SK-N-MC (cell line): Measurements from ENCODE around the gene ASPRV1.

ENCODE experiments used
- DNase-seq: peaks from one replicate; pipeline ENCODE4 v3.0.0-alpha.2; 2011; ENCODE audit warnings: low read depth, low spot score
- H3K27ac ChIP-seq: fragments of 200-600 bp; sonication (generic); 2 replicates; pipeline ENCODE4 v1.5.1; 2016; ENCODE audit warnings: mixed run types
- H3K36me3 ChIP-seq: fragments of 200-600 bp; sonication (generic); 2 replicates; pipeline ENCODE4 v1.6.1; 2017; ENCODE audit warnings: antibody characterized with exemption, low read length, mixed read lengths; ENCODE audit not compliant: insufficient read depth
- H3K4me3 ChIP-seq: fragments of 200-600 bp; sonication (generic); 2 replicates; pipeline ENCODE4 v1.5.1; 2016
- H3K9ac ChIP-seq: fragments of 200-600 bp; sonication (generic); 2 replicates; pipeline ENCODE4 v1.8.0; 2017; ENCODE audit warnings: mixed run types, mixed read lengths; ENCODE audit not compliant: insufficient read length
- H3K9me3 ChIP-seq: fragments of 200-600 bp; sonication (generic); 2 replicates; pipeline ENCODE4 v1.6.1; 2017; ENCODE audit warnings: low read depth, mild to moderate bottlenecking, antibody characterized with exemption, low read length, moderate library complexity, mixed read lengths
- EZH2 ChIP-seq: fragments of 200-600 bp; sonication (generic); IDR thresholded peaks from one replicate; pipeline ENCODE4 v1.6.1; 2017; ENCODE audit warnings: antibody characterized with exemption
- FOXP2 ChIP-seq: optimal IDR thresholded peaks from 2 replicates; pipeline ENCODE3; 2011; ENCODE audit warnings: mild to moderate bottlenecking, moderate library complexity; ENCODE audit not compliant: insufficient read depth; ENCODE audit errors: extremely low read length, control extremely low read depth
- POLR2AphosphoS5 ChIP-seq: IDR thresholded peaks from 2 replicates; pipeline ENCODE4 v1.6.1; 2012; ENCODE audit warnings: mild to moderate bottlenecking, low read depth, low read length, borderline replicate concordance

Gene ASPRV1

DNA sequence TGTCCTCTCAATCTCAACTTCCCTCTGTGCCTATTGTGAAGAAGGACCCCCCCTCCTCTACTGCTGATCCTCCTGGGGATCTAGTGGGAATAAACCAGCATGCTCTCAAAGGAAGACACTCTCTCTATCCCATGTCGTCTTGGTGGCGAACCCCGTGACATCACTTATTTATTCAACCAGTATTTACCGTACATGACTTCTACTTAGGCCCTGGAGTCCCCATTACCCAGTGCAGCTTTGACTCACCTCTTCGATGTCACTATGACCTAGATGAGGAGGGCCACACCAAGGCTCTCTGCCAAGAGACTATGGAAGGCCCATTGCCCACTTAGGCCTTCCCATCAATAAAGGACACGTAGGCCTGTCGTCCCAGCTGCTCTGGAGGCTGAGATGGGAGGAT lies 16.7 kb downstream of the ASPRV1 start:
- Histone ChIP-seq H3K4me3 (no peak overlapping the region), H3K36me3 (no peaks in the 10 kb centered on the region), H3K27ac (no peak overlapping the region), H3K9ac (no peak overlapping the region), H3K9me3 (no peaks in the 10 kb centered on the region)
- DNase-seq, result no peak
- TF ChIP-seq EZH2 (no peak), POLR2AphosphoS5 (no peak), FOXP2 (no peak)

DNA sequence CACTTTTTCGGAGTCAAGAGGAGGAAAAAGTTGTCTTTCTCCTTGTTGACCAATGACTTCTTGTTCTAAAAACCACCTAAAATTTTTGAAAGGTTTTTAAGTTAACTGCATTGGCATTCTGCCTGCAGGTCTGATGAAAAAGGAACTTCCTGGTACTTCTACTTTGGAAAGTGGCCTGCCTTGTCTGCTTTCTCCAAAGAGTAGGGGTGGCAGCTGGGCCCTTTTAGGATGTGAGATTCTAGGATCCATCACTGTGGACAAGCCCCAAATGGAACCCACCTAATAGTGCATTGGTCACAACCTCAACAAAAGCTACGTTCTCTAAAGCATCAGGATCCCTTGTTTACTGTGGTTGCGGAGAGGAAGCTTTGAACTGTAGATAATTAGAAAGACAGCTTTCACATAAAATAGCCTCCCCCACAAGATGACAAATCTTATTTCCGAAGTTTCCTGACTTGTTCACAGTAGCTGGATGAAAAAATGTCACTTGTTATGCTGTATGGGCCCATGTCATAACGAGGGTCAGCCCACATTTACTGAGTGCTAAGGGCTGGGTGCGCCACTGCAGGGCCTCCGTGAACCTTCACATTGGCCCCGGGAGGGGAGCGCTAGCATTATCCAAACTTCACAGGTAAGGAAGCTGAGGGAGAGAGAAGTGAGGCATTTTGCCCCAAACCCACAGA lies 17.4 kb downstream of the ASPRV1 start:
- Histone ChIP-seq H3K36me3 (no peaks in the 10 kb centered on the region), H3K4me3 (no peak overlapping the region), H3K27ac (no peak overlapping the region), H3K9me3 (no peaks in the 10 kb centered on the region), H3K9ac (no peak overlapping the region)
- no peak for DNase-seq
- TF ChIP-seq POLR2AphosphoS5 (no peak), EZH2 (no peak), FOXP2 (no peak)

DNA sequence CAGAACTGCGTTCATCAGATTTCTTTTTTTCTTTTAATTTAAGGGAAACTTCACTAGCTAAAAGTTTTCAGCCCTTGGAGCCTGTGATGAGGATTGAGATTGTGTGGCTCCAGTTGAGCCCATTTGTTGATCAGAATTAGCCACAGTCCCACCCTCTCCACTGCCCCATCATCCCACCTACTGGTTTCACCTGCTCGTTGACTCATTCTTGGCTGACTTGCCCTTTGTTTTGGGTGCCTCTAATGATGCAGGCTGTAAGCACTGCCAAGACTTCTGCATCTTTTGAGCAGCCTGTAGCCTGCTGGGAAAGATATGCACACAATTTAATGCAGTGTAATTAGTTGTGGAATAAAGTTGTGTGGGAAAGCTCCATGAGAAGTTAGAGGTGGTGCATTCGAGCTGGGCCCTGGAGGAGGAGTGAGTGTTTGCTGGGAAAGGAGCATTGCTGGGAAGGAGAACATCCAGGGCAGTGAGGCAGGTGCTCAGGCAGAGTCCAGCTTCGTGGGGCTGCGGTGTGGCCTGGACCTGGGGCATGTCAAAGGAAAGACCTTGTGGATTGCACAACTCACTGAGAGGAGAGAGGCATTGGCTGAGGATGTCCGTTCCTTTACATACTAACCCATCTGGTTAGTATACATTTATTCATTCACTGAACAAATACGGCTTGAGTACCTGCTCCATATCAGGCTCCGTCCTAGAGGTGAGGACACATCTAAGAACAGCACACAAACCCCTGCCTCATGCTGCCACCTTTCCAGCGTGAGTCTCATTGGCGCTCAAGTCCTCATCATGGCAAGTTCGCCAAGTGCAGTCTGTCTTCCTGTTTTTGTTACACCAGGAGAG lies 18.2 kb downstream of the ASPRV1 start:
- Histone ChIP-seq H3K9ac (no peak overlapping the region), H3K4me3 (no peak overlapping the region), H3K27ac (no peak overlapping the region), H3K9me3 (no peaks in the 10 kb centered on the region), H3K36me3 (no peaks in the 10 kb centered on the region)
- TF ChIP-seq FOXP2, result no peak
- no peak for TF ChIP-seq EZH2
- TF ChIP-seq POLR2AphosphoS5, result no peak
- DNase-seq, result no peak

DNA sequence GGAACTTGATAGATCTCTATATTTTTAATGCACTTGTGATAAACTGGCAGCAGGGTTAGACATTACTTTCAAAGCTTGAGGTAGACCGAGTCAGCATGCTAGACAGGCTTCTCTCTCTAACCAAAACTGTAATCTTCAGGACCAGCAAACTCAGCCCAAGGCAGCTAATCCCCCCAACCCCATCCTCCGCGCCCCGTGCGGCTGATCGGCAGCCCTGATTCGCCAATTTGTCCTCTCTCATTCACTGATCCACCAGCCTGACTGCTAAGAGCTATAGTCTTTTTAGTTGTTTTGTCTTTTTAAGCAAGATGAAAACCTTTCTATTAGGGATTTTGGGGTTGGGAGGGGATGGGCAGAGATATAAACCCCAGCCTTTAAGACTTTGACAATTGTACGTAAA lies 20.7 kb downstream of the ASPRV1 start:
- H3K9ac ChIP-seq, result no peak overlapping the region
- H3K9me3 ChIP-seq, result no peaks in the 10 kb centered on the region
- H3K4me3 ChIP-seq, result no peak overlapping the region
- TF ChIP-seq FOXP2 (no peak), POLR2AphosphoS5 (no peak), EZH2 (no peak)
- H3K27ac ChIP-seq, result no peak overlapping the region
- no peaks in the 10 kb centered on the region for H3K36me3 ChIP-seq
- no peak for DNase-seq

DNA sequence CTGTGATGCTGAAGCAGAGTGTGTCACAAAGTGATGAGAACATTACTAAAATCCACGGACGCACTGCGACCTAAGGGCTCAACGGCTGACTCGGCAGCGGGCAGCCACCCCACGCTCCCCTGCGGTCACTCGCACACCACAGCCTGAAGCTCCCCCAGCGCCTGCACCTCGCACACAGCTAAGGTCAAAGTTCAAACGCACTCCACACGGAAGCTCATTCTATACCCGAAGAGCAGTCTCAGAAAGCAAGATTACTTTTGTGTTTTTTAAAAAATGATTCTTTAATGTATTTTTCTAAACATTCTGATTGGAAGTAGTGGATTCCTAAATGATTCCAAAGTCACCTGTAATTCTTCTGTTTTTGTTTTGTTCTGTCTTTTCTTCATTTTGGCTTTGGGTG lies 21.7 kb downstream of the ASPRV1 start:
- Histone ChIP-seq H3K9me3 (no peaks in the 10 kb centered on the region), H3K9ac (no peak overlapping the region), H3K4me3 (no peak overlapping the region), H3K27ac (no peak overlapping the region), H3K36me3 (no peaks in the 10 kb centered on the region)
- TF ChIP-seq EZH2 (no peak), FOXP2 (no peak), POLR2AphosphoS5 (no peak)
- DNase-seq, result no peak

DNA sequence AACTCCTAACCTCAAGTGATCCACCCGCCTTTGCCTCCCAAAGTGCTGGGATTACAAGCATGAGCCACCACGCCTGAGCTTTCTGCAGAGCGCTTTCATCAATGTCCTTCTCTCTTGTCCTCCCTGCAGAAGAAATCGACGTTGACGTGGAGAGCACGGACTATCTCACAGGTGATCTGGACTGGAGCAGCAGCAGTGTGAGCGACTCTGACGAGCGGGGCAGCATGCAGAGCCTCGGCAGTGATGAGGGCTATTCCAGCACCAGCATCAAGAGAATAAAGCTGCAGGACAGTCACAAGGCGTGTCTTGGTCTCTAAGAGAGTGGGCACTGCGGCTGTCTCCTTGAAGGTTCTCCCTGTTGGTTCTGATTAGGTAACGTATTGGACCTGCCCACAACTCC lies 23.5 kb downstream of the ASPRV1 start:
- Histone ChIP-seq H3K27ac (no peak overlapping the region), H3K9me3 (no peaks in the 10 kb centered on the region), H3K36me3 (no peaks in the 10 kb centered on the region), H3K4me3 (no peak overlapping the region), H3K9ac (no peak overlapping the region)
- no peak for TF ChIP-seq EZH2
- TF ChIP-seq POLR2AphosphoS5, result no peak
- TF ChIP-seq FOXP2, result no peak
- DNase-seq, result no peak

DNA sequence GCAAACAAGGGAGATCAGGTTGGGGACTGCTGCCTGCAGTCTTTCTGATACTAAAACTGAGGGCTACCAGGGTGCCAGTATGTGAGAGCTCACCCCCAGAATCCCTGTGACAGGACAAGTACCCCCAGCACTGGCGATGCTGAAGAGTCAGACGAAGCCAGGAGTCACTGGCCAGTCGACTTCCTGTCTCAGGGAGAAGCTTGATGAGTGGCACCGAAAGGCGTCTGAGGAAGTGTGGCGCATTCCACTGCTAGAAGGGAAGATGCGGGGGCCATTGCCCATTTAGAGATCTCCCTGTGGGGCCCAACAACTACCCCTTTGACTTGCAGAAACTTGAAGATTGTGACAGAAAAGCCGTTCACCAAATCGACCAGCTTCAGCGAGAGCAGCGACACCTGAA lies 24.5 kb downstream of the ASPRV1 start:
- no peaks in the 10 kb centered on the region for H3K9me3 ChIP-seq
- no peaks in the 10 kb centered on the region for H3K36me3 ChIP-seq
- H3K4me3 ChIP-seq, result no peak overlapping the region
- TF ChIP-seq EZH2 (no peak), POLR2AphosphoS5 (no peak), FOXP2 (no peak)
- no peak for DNase-seq
- H3K27ac ChIP-seq, result no peak overlapping the region
- no peak overlapping the region for H3K9ac ChIP-seq

DNA sequence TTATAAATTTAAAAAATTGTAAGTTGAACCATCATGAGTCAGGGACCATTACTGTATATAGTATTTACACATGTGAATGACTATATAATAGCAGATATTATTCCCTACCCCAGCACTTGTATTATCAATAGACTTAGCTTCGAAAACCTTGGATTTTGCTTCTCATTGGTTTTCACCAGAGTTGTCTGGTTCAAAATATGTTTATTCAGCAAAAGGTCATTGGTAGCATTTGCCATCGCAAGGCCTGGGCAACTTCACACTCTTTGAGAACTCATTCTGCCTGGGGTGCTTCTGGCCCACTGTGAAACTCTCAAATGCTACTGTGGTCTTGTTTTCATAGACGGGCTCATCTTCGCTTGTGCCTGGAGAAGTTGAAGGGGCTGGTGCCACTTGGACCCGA lies 26.4 kb downstream of the ASPRV1 start:
- no peak for TF ChIP-seq EZH2
- no peak for TF ChIP-seq POLR2AphosphoS5
- TF ChIP-seq FOXP2, result no peak
- no peaks in the 10 kb centered on the region for H3K36me3 ChIP-seq
- no peak for DNase-seq
- no peak overlapping the region for H3K27ac ChIP-seq
- H3K9me3 ChIP-seq, result no peaks in the 10 kb centered on the region
- no peak overlapping the region for H3K9ac ChIP-seq
- H3K4me3 ChIP-seq, result no peak overlapping the region

DNA sequence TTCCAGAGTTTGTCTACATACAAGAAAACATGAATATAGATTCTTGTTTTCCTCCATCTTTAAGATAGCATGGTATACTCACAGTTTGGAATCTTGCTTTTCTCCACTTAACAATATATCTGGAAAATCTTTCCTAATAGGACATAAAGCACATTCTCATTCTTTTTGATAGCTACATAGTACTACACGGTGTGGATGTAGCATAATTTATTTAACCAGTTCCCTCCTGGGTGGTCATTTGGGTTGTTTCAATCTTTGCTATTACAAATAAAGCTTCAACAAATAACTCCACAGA lies 26.9 kb downstream of the ASPRV1 start:
- Histone ChIP-seq H3K27ac (no peak overlapping the region), H3K4me3 (no peak overlapping the region), H3K9ac (no peak overlapping the region), H3K9me3 (no peaks in the 10 kb centered on the region), H3K36me3 (no peaks in the 10 kb centered on the region)
- DNase-seq, result no peak
- TF ChIP-seq POLR2AphosphoS5 (no peak), EZH2 (no peak), FOXP2 (no peak)
